Measurements from ENCODE around the gene CLTRN. TPM values are rescaled to one million over a fixed set of nuclear protein-coding genes. Genes with fewer than 3 reads are reported as not detected.

CLTRN gene
- total and polyA plus RNA-seq, 2 donors (not counting 1 experiment from before 2014, with no cell fraction given), result 0.42 to 0.46 TPM

- peaks cover 15% of the 10 kb centered on the region for H3K4me1 Mint-ChIP-seq
- WGBS (ENCODE audit: insufficient coverage), result no CpG with 5 or more reads among the region's 6 CpGs
- H3K79me2 ChIP-seq (ENCODE audit: control insufficient read depth, insufficient read depth, low read length), result peaks cover 68% of the 10 kb centered on the region
- no peak overlapping the region for H3K4me3 ChIP-seq (ENCODE audit: control extremely low read depth in 1 of 5, extremely low read depth in 1 of 5, insufficient read depth in 1 of 5, low read depth in 2 of 5, low read length in 4 of 5)
- no peaks in the 10 kb centered on the region for H3K27me3 ChIP-seq (replicated peaks in 1 of 4; ENCODE audit: control extremely low read depth in 1 of 4, control insufficient read depth in 3 of 4, insufficient read depth in 4 of 4, low read length in 3 of 4)
- CTCF ChIA-PET, result interaction anchor here (0.6 kb wide), 1 partner anchor 10 kb away, joined by 4 read pairs; no protein-coding TSS in a partner anchor
- H3K27me3 Mint-ChIP-seq, result no peaks in the 10 kb centered on the region
- no peaks in the 10 kb centered on the region for H3K9me3 Mint-ChIP-seq (ENCODE audit: insufficient read depth)
- H3K27ac ChIP-seq (ENCODE audit: low read length in 2 of 2), result no peak overlapping the region
- H3K9ac ChIP-seq (ENCODE audit: low read length), result no peak overlapping the region
- H4K20me1 ChIP-seq (ENCODE audit: control insufficient read depth, insufficient read depth, low read length, poor library complexity, severe bottlenecking), result peaks cover 45% of the 10 kb centered on the region
- H3K4me2 ChIP-seq (replicated peaks; ENCODE audit: low read depth, low read length, poor library complexity, severe bottlenecking), result no peak overlapping the region
- H3K4me3 Mint-ChIP-seq, result no peak overlapping the region
- no peak overlapping the region for H2AFZ ChIP-seq (ENCODE audit: insufficient read depth, low read depth, low read length, poor library complexity, severe bottlenecking)
- intact Hi-C loops (cut with micrococcal nuclease), result loop anchor here (10.0 kb wide), 1 partner anchor 1012 kb away; no protein-coding TSS in a partner anchor
- ATAC-seq (ENCODE audit: low read depth), result no peak
- H3K27ac Mint-ChIP-seq, result no peak overlapping the region
- no peaks in the 10 kb centered on the region for H3K9me3 ChIP-seq (ENCODE audit: control extremely low read depth in 1 of 3, control insufficient read depth in 2 of 3, insufficient read depth in 1 of 3, low read length in 2 of 3)
- H3K4me1 ChIP-seq (ENCODE audit: control insufficient read depth in 2 of 2, insufficient read depth in 2 of 2, low read length in 2 of 2), result peaks cover 6 to 7% of the 10 kb centered on the region in 2 donors
- no peak for TF ChIP-seq EZH2 (IDR thresholded peaks at IDR 0.05; ENCODE audit: borderline replicate concordance, insufficient read depth, low read depth, low read length, poor library complexity, severe bottlenecking)
- TF ChIP-seq, protein P1, sequence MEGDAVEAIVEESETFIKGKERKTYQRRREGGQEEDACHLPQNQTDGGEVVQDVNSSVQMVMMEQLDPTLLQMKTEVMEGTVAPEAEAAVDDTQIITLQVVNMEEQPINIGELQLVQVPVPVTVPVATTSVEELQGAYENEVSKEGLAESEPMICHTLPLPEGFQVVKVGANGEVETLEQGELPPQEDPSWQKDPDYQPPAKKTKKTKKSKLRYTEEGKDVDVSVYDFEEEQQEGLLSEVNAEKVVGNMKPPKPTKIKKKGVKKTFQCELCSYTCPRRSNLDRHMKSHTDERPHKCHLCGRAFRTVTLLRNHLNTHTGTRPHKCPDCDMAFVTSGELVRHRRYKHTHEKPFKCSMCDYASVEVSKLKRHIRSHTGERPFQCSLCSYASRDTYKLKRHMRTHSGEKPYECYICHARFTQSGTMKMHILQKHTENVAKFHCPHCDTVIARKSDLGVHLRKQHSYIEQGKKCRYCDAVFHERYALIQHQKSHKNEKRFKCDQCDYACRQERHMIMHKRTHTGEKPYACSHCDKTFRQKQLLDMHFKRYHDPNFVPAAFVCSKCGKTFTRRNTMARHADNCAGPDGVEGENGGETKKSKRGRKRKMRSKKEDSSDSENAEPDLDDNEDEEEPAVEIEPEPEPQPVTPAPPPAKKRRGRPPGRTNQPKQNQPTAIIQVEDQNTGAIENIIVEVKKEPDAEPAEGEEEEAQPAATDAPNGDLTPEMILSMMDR (IDR thresholded peaks at IDR 0.05), result no peak
- DNase-seq, result no peak
- POLR2A ChIA-PET, result no interaction called here
- no peaks in the 10 kb centered on the region for H3K36me3 ChIP-seq (replicated peaks in 1 of 2; ENCODE audit: control extremely low read depth in 1 of 2, control insufficient read depth in 1 of 2, extremely low read depth in 1 of 2, insufficient read depth in 2 of 2, low read length in 1 of 2)
Measured at GRCh38 chrX:15683193-15683592, 18.6 kb upstream of the CLTRN start.

DNA sequence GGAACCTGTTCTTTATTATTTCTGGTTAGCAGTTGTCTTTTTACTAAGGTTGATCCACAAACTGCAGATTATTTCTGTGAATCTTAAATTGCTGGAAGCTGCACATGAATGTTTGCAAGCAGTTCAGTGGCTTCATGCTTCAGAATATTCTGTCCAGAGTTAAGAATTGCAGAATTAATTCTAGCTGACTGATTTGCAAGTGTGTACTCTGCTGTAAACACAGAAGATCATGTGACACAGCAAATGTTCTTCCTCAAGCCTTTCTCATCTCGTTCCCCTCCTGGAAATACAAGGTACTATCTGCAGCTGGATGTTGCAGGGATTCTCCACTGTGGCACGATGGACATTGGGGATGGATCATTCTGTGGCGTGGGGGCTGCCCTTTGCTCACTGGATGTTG is 16.8 kb upstream of the CLTRN start:
- no peak overlapping the region for H3K4me2 ChIP-seq (replicated peaks; ENCODE audit: low read depth, low read length, poor library complexity, severe bottlenecking)
- H4K20me1 ChIP-seq (ENCODE audit: control insufficient read depth, insufficient read depth, low read length, poor library complexity, severe bottlenecking), result peaks cover 34% of the 10 kb centered on the region
- ATAC-seq (ENCODE audit: low read depth), result no peak
- Mint-ChIP-seq H3K27me3 (no peaks in the 10 kb centered on the region), H3K4me3 (no peak overlapping the region), H3K9me3 (ENCODE audit: insufficient read depth) (no peaks in the 10 kb centered on the region), H3K27ac (no peak overlapping the region), H3K4me1 (peaks cover 16% of the 10 kb centered on the region)
- no peak overlapping the region for H3K4me3 ChIP-seq (ENCODE audit: control extremely low read depth in 1 of 5, extremely low read depth in 1 of 5, insufficient read depth in 1 of 5, low read depth in 2 of 5, low read length in 4 of 5)
- peaks cover 6 to 9% of the 10 kb centered on the region in 2 donors for H3K4me1 ChIP-seq (ENCODE audit: control insufficient read depth in 2 of 2, insufficient read depth in 2 of 2, low read length in 2 of 2)
- no peak overlapping the region for H3K27ac ChIP-seq (ENCODE audit: low read length in 2 of 2)
- H3K36me3 ChIP-seq (replicated peaks in 1 of 2; ENCODE audit: control extremely low read depth in 1 of 2, control insufficient read depth in 1 of 2, extremely low read depth in 1 of 2, insufficient read depth in 2 of 2, low read length in 1 of 2), result no peaks in the 10 kb centered on the region
- H3K9me3 ChIP-seq (ENCODE audit: control extremely low read depth in 1 of 3, control insufficient read depth in 2 of 3, insufficient read depth in 1 of 3, low read length in 2 of 3), result no peaks in the 10 kb centered on the region
- TF ChIP-seq EZH2 (IDR thresholded peaks at IDR 0.05; ENCODE audit: borderline replicate concordance, insufficient read depth, low read depth, low read length, poor library complexity, severe bottlenecking), result no peak
- TF ChIP-seq, protein P1 (IDR thresholded peaks at IDR 0.05), result no peak
- WGBS (ENCODE audit: insufficient coverage), result no CpG with 5 or more reads among the region's 3 CpGs
- H3K27me3 ChIP-seq (replicated peaks in 1 of 4; ENCODE audit: control extremely low read depth in 1 of 4, control insufficient read depth in 3 of 4, insufficient read depth in 4 of 4, low read length in 3 of 4), result no peaks in the 10 kb centered on the region
- H2AFZ ChIP-seq (ENCODE audit: insufficient read depth, low read depth, low read length, poor library complexity, severe bottlenecking), result no peak overlapping the region
- ChIA-PET CTCF (no interaction called here), POLR2A (no interaction called here)
- H3K79me2 ChIP-seq (ENCODE audit: control insufficient read depth, insufficient read depth, low read length), result peaks cover 73% of the 10 kb centered on the region
- no peak for DNase-seq
- no peak overlapping the region for H3K9ac ChIP-seq (ENCODE audit: low read length)
- intact Hi-C loops (cut with micrococcal nuclease), result loop anchor here (10.0 kb wide), 1 partner anchor 1013 kb away; no protein-coding TSS in a partner anchor
